Nephron (organoid): ENCODE measurements around the gene CLK4.
A peak's percentile ranks its signal among the peaks of the same experiment; 100 is the strongest.

Experiments used
- H3K27ac Mint-ChIP-seq, 3 experiments: 2 replicates each; pipeline ENCODE4 v1.8.0; 2020; ENCODE audit warnings: mixed read lengths in 3 of 3, mild to moderate bottlenecking in 2 of 3, moderate library complexity in 1 of 3
- H3K27me3 Mint-ChIP-seq: 2 replicates; pipeline ENCODE4 v1.8.0; 2021; ENCODE audit warnings: low read depth, mild to moderate bottlenecking, moderate library complexity, mixed read lengths
- H3K36me3 Mint-ChIP-seq: 2 replicates; pipeline ENCODE4 v1.8.0; 2020; ENCODE audit warnings: low read depth, mixed read lengths
- H3K4me1 Mint-ChIP-seq: 2 replicates; pipeline ENCODE4 v1.8.0; 2020; ENCODE audit warnings: mixed read lengths
- H3K4me3 Mint-ChIP-seq, 3 experiments: 2 replicates each; pipeline ENCODE4 v1.8.0; 2020; ENCODE audit warnings: mild to moderate bottlenecking in 3 of 3, mixed read lengths in 3 of 3, moderate library complexity in 2 of 3
- H3K9me3 Mint-ChIP-seq: 2 replicates; pipeline ENCODE4 v1.8.0; 2020; ENCODE audit warnings: mixed read lengths
- CTCF ChIP-seq, 3 experiments: fragments of 200-600 bp; sonication (generic); IDR thresholded peaks; one replicate each; pipeline ENCODE4 v1.5.0; 2021; ENCODE audit warnings: antibody characterized with exemption in 3 of 3; ENCODE audit not compliant: unreplicated experiment in 3 of 3

CLK4 gene

GRCh38 chr5:178671602-178672144 is 44.8 kb upstream of the CLK4 start:
- Mint-ChIP-seq H3K4me3 (no peak overlapping the region), H3K27ac (peak overlapping the region; percentile 6 to 58 (median 54)), H3K4me1 (peaks cover 18% of the 10 kb centered on the region), H3K36me3 (no peaks in the 10 kb centered on the region), H3K9me3 (peaks cover 31% of the 10 kb centered on the region), H3K27me3 (peaks cover 9% of the 10 kb centered on the region)
- no peak for TF ChIP-seq CTCF (IDR thresholded peaks at IDR 0.05; ENCODE audit: unreplicated experiment in 3 of 3)

DNA sequence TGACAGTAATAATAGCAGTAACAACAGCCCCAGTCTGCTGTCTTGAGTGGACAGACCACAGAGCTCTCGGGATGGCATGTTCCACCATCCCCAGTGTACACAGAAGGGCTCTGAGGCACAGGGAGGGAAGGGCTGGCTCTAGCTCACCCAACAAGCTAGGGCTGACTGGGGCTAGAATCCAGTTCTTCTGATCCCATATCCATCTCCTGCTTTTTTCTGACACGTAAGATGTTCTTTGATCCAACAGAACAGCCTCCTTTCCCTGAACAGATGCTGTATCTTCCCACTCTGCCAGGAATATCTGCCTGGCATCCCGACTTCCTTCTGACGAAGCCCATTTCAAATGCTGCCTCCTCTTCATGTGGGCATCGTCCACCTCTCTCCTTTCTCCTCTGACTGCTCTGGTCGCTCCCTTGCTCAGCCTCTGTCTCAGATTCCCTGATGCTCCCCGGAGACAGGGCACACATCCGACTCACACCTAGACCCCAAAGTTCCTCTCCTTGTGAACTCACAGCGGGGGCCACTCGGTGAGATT is 43.6 kb upstream of the CLK4 start:
- TF ChIP-seq CTCF (IDR thresholded peaks at IDR 0.05; ENCODE audit: unreplicated experiment in 3 of 3), result no peak
- Mint-ChIP-seq H3K9me3 (peaks cover 29% of the 10 kb centered on the region), H3K36me3 (no peaks in the 10 kb centered on the region), H3K4me1 (peaks cover 18% of the 10 kb centered on the region), H3K27ac (no peak overlapping the region), H3K27me3 (peaks cover 9% of the 10 kb centered on the region), H3K4me3 (no peak overlapping the region)

- Mint-ChIP-seq H3K9me3 (peaks cover 35% of the 10 kb centered on the region), H3K4me3 (no peak overlapping the region), H3K36me3 (no peaks in the 10 kb centered on the region), H3K27ac (no peak overlapping the region), H3K4me1 (peaks cover 10% of the 10 kb centered on the region), H3K27me3 (peaks cover 9% of the 10 kb centered on the region)
- no peak for TF ChIP-seq CTCF (IDR thresholded peaks at IDR 0.05; ENCODE audit: unreplicated experiment in 3 of 3)
Measured at GRCh38 chr5:178668579-178668978, 41.7 kb upstream of the CLK4 start.

- Mint-ChIP-seq H3K27me3 (peaks cover 9% of the 10 kb centered on the region), H3K27ac (no peak overlapping the region), H3K9me3 (peaks cover 36% of the 10 kb centered on the region), H3K4me3 (no peak overlapping the region), H3K4me1 (peaks cover 8% of the 10 kb centered on the region), H3K36me3 (no peaks in the 10 kb centered on the region)
- TF ChIP-seq CTCF (IDR thresholded peaks at IDR 0.05; ENCODE audit: unreplicated experiment in 3 of 3), result no peak
Measured at GRCh38 chr5:178667688-178668087, 40.8 kb upstream of the CLK4 start.

DNA sequence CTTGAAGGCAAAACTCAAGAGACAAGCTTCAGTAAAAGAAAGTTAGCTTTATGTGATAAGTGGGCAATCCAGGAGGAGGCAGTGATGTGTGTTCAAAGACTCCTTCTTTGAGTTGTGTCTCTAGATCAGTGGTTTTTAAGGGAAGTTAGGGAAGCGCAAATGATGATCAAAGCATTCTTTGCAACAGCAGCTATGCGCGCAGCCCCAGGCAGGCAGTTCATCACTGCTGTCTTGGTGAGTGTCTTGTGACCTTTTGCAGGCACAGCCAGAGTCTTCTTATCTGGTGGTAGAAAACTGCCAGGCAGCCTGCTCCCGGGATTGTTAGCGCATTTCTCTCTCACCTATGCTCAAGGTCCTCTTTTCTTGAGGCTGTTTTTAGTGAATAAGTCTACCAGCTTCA is 40.3 kb upstream of the CLK4 start:
- H3K4me1 Mint-ChIP-seq, result peaks cover 3% of the 10 kb centered on the region

More for the DNA sequence above, 40.3 kb upstream of the CLK4 start:
- peaks cover 38% of the 10 kb centered on the region for H3K9me3 Mint-ChIP-seq
- H3K27me3 Mint-ChIP-seq, result peaks cover 10% of the 10 kb centered on the region
- no peak overlapping the region for H3K4me3 Mint-ChIP-seq
- no peaks in the 10 kb centered on the region for H3K36me3 Mint-ChIP-seq
- no peak overlapping the region for H3K27ac Mint-ChIP-seq
- no peak for TF ChIP-seq CTCF (IDR thresholded peaks at IDR 0.05; ENCODE audit: unreplicated experiment in 3 of 3)
